Smooth muscle cell (in vitro differentiated cells): Measurements from ENCODE around the gene LRRC14B. TPM values are rescaled to one million over a fixed set of nuclear protein-coding genes. Genes with fewer than 3 reads are reported as not detected.

Experiments
- DNase-seq: peaks from one replicate; lab custom pipeline; 2025; ENCODE audit not compliant: unreplicated experiment; lab: John Stamatoyannopoulos, UW
- H2AFZ ChIP-seq: fragments of 200-600 bp; sonication (generic); 2 replicates; pipeline ENCODE4 v1.6.0; 2016; ENCODE audit warnings: antibody characterized with exemption, low read depth, mild to moderate bottlenecking
- H3F3A ChIP-seq: fragments of 200-600 bp; sonication (generic); 2 replicates; pipeline ENCODE4 v1.6.0; 2017; ENCODE audit warnings: antibody characterized with exemption, low read depth
- H3K27ac ChIP-seq: fragments of 200-600 bp; sonication (generic); 2 replicates; pipeline ENCODE4 v1.5.1; 2016; ENCODE audit warnings: low read depth, mild to moderate bottlenecking
- H3K27me3 ChIP-seq: fragments of 200-600 bp; sonication (generic); 2 replicates; pipeline ENCODE4 v1.6.1; 2016; ENCODE audit warnings: low read depth, mild to moderate bottlenecking
- H3K36me3 ChIP-seq: fragments of 200-600 bp; sonication (generic); 2 replicates; pipeline ENCODE4 v1.5.1; 2016; ENCODE audit warnings: low read depth
- H3K4me1 ChIP-seq: fragments of 200-600 bp; sonication (generic); 2 replicates; pipeline ENCODE4 v1.5.1; 2016; ENCODE audit warnings: low read depth
- H3K4me2 ChIP-seq: fragments of 200-600 bp; sonication (generic); 2 replicates; pipeline ENCODE4 v1.6.0; 2016; ENCODE audit warnings: mild to moderate bottlenecking
- H3K4me3 ChIP-seq: fragments of 200-600 bp; sonication (generic); 2 replicates; pipeline ENCODE4 v1.5.1; 2016; ENCODE audit warnings: mild to moderate bottlenecking
- H3K79me2 ChIP-seq: fragments of 200-600 bp; sonication (generic); 2 replicates; pipeline ENCODE4 v1.6.0; 2016; ENCODE audit warnings: low read depth, mild to moderate bottlenecking
- H3K9ac ChIP-seq: fragments of 200-600 bp; sonication (generic); 2 replicates; pipeline ENCODE4 v1.6.0; 2016; ENCODE audit warnings: low read depth
- H3K9me3 ChIP-seq: fragments of 200-600 bp; sonication (generic); replicated peaks from 2 replicates; pipeline ENCODE4 v1.5.1; 2016; ENCODE audit warnings: low read depth
- H4K20me1 ChIP-seq: fragments of 200-600 bp; sonication (generic); 2 replicates; pipeline ENCODE4 v1.6.0; 2016; ENCODE audit warnings: low read depth
- CTCF ChIP-seq: fragments of 200-600 bp; sonication (generic); IDR thresholded peaks from 2 replicates; pipeline ENCODE4 v1.5.1; 2017; ENCODE audit warnings: borderline replicate concordance, mild to moderate bottlenecking, antibody characterized with exemption; ENCODE audit not compliant: insufficient read depth, poor library complexity, severe bottlenecking
- WGBS: methylation state at CpG from one replicate; pipeline ENCODE4 v1.1.7; 2016; ENCODE audit warnings: low lambda C conversion rate; 5-methylcytosine and 5-hydroxymethylcytosine counted together
- polyA plus RNA-seq: library from polyadenylated mRNA; unstranded; fragments of >200 nt; fragmentation: Nextera tagmentation; extraction: Ambion mirVana; gene quantifications from 2 replicates; pipeline ENCODE4 v1.2.1, GENCODE V29; 2016
- total RNA-seq: library from RNA; depleted of rRNA; stranded (reverse); fragments of >200 nt; gene quantifications from 2 replicates; pipeline ENCODE4 v1.2.3, GENCODE V29; 2014

The LRRC14B gene
- total and polyA plus RNA-seq, 2 experiments from 2014 or later: not detected

GRCh38 chr5:174291-174600, 17.0 kb upstream of the LRRC14B start:
- Histone ChIP-seq H3F3A (no peaks in the 10 kb centered on the region), H3K36me3 (no peaks in the 10 kb centered on the region), H3K79me2 (no peaks in the 10 kb centered on the region), H3K4me1 (no peaks in the 10 kb centered on the region), H3K27me3 (no peaks in the 10 kb centered on the region), H3K4me3 (no peak overlapping the region), H2AFZ (no peak overlapping the region), H3K27ac (no peak overlapping the region), H3K4me2 (no peak overlapping the region), H4K20me1 (no peaks in the 10 kb centered on the region), H3K9ac (no peak overlapping the region), H3K9me3 (no peaks in the 10 kb centered on the region)
- WGBS: 88% methylated on average over 2 of the region's 5 CpGs
- no peak for TF ChIP-seq CTCF
- no peak for DNase-seq

DNA sequence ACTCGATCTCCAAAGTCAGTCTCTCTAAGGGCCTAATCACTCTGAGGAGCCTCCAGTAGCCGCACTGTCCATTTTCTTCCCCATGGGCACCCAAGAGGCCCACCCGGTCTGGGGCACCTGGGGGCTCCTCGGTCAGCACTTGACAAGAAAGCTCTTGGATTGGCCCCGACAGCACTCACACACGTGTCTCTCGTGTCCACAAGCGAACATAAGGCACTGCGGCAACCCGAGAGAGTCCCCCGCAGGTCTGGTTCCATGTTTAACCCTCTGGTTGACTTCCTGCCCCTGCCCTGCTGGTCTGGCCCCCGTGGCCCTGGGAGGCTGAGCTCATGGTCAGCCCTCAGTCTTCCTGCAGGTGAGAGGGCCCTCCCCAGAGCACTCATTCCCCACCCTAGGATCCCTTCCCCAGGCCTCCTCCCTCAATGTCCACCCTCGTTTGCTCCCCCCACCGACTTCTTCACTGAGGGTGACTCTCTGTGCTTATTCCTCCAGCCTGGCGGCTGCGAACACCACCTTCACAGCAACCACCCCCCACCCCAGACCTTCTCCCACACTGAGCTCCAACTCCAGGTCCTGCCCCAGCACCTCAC, 16.3 kb upstream of the LRRC14B start:
- TF ChIP-seq CTCF: no peak
- no peak overlapping the region for H3K9ac ChIP-seq
- no peaks in the 10 kb centered on the region for H3K79me2 ChIP-seq
- no peaks in the 10 kb centered on the region for H4K20me1 ChIP-seq
- no peak overlapping the region for H3K4me3 ChIP-seq
- WGBS: 97% methylated on average over 16 of the region's 16 CpGs
- H3K27ac ChIP-seq: no peak overlapping the region
- H3K27me3 ChIP-seq: no peaks in the 10 kb centered on the region
- H2AFZ ChIP-seq: no peak overlapping the region
- no peaks in the 10 kb centered on the region for H3F3A ChIP-seq
- H3K36me3 ChIP-seq: no peaks in the 10 kb centered on the region
- H3K4me2 ChIP-seq: no peak overlapping the region
- no peaks in the 10 kb centered on the region for H3K4me1 ChIP-seq
- DNase-seq: no peak
- no peaks in the 10 kb centered on the region for H3K9me3 ChIP-seq

GRCh38 chr5:176296-176823, 14.9 kb upstream of the LRRC14B start:
- DNase-seq: no peak
- Histone ChIP-seq H3K27me3 (no peaks in the 10 kb centered on the region), H3K4me2 (no peak overlapping the region), H3K9me3 (no peaks in the 10 kb centered on the region), H3K9ac (no peak overlapping the region), H3K4me1 (no peaks in the 10 kb centered on the region), H3K79me2 (no peaks in the 10 kb centered on the region), H3K4me3 (no peak overlapping the region), H4K20me1 (no peaks in the 10 kb centered on the region), H2AFZ (no peak overlapping the region), H3K27ac (no peak overlapping the region), H3F3A (no peaks in the 10 kb centered on the region), H3K36me3 (no peaks in the 10 kb centered on the region)
- WGBS: 68% methylated on average over 11 of the region's 11 CpGs
- TF ChIP-seq CTCF: no peak

GRCh38 chr5:178110-178509, 13.2 kb upstream of the LRRC14B start:
- H3K27ac ChIP-seq: no peak overlapping the region
- no peak for DNase-seq
- no peak overlapping the region for H3K9ac ChIP-seq
- H3K27me3 ChIP-seq: no peaks in the 10 kb centered on the region
- no peaks in the 10 kb centered on the region for H3K9me3 ChIP-seq
- H3K4me2 ChIP-seq: no peak overlapping the region
- H2AFZ ChIP-seq: no peak overlapping the region
- no peaks in the 10 kb centered on the region for H3K4me1 ChIP-seq
- no peaks in the 10 kb centered on the region for H3K36me3 ChIP-seq
- no peak for TF ChIP-seq CTCF
- 92% methylated on average over 5 of the region's 5 CpGs for WGBS
- H3K79me2 ChIP-seq: no peaks in the 10 kb centered on the region
- H3K4me3 ChIP-seq: no peak overlapping the region
- no peaks in the 10 kb centered on the region for H3F3A ChIP-seq
- no peaks in the 10 kb centered on the region for H4K20me1 ChIP-seq
